ENCODE measurements around the gene INTS13. TPM values are rescaled to one million over a fixed set of nuclear protein-coding genes. Genes with fewer than 3 reads are reported as not detected.

INTS13 gene
- total and polyA plus RNA-seq, 4 donors: 12.4 to 21.8 (median 17.9) TPM

DNA sequence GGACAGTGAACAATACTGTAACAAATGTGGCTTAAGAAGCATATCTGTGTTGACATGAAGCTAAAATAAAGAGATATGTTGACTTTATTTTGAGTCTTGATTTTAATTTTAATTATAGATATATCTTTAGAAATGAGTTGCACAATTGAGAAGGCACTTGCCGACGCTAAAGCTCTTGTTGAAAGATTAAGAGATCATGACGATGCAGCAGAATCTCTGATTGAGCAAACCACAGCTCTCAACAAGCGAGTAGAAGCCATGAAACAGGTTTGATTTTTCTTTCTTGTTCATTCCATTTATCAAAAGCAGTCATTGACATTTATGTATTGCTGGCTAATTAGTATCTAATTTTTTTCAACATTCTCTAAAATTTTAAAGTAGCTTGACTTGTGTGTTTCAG, 16.2 kb upstream of the INTS13 start:
- peaks cover 0 to 3% (median 0%) of the 10 kb centered on the region in 5 donors for H3K4me1 ChIP-seq (ENCODE audit: control insufficient read depth in 5 of 5, insufficient read depth in 5 of 5, low read length in 5 of 5)
- H3K9ac ChIP-seq (ENCODE audit: insufficient read depth in 1 of 2, low read length in 2 of 2): no peak overlapping the region
- peaks cover 6 to 10% (median 9%) of the 10 kb centered on the region in 4 donors for H3K36me3 ChIP-seq (ENCODE audit: control insufficient read depth in 4 of 4, insufficient read depth in 4 of 4, low read length in 4 of 4)
- TF ChIP-seq, protein P1, sequence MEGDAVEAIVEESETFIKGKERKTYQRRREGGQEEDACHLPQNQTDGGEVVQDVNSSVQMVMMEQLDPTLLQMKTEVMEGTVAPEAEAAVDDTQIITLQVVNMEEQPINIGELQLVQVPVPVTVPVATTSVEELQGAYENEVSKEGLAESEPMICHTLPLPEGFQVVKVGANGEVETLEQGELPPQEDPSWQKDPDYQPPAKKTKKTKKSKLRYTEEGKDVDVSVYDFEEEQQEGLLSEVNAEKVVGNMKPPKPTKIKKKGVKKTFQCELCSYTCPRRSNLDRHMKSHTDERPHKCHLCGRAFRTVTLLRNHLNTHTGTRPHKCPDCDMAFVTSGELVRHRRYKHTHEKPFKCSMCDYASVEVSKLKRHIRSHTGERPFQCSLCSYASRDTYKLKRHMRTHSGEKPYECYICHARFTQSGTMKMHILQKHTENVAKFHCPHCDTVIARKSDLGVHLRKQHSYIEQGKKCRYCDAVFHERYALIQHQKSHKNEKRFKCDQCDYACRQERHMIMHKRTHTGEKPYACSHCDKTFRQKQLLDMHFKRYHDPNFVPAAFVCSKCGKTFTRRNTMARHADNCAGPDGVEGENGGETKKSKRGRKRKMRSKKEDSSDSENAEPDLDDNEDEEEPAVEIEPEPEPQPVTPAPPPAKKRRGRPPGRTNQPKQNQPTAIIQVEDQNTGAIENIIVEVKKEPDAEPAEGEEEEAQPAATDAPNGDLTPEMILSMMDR (IDR thresholded peaks at IDR 0.05; ENCODE audit: control extremely low read depth, extremely low read depth): no peak
- no peak overlapping the region for H3K4me3 ChIP-seq
- ATAC-seq (ENCODE audit: insufficient read depth, low FRiP score): no peak
- H3K27ac ChIP-seq (ENCODE audit: low read depth in 1 of 2, low read length in 1 of 2): no peak overlapping the region
- H3K27me3 ChIP-seq (ENCODE audit: control insufficient read depth in 3 of 3, insufficient read depth in 3 of 3, low read length in 2 of 3): no peaks in the 10 kb centered on the region
- WGBS, 2 donors: 35 to 42% methylated on average over 4 of the region's 4 CpGs
- H3K9me3 ChIP-seq (ENCODE audit: control insufficient read depth in 4 of 4, insufficient read depth in 3 of 4, low read length in 3 of 4): peaks cover 0 to 2% (median 0%) of the 10 kb centered on the region in 4 donors
- no peak for DNase-seq

DNA sequence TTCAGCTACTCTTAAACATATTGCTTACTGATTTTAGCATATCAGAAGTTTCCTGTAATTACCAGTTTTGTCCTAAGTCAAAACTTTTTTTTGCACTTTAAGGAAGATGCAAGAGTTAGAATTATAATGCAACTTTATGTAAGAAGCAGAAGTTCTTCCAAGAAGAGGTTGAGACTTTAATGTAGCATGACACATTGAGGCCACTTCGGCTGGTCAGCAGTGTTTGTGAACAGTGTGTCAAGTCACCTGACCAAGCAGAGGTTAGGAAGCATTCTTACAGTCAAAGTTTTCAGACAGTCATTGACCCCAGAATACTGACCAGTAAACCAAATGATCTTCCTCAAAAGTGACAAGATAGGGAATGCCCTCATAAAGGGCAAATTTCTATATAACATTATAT, 15.7 kb upstream of the INTS13 start:
- peak; percentile 83 for ATAC-seq (ENCODE audit: insufficient read depth, low FRiP score)
- no peak overlapping the region for H3K27ac ChIP-seq (ENCODE audit: low read depth in 1 of 2, low read length in 1 of 2)

DNA sequence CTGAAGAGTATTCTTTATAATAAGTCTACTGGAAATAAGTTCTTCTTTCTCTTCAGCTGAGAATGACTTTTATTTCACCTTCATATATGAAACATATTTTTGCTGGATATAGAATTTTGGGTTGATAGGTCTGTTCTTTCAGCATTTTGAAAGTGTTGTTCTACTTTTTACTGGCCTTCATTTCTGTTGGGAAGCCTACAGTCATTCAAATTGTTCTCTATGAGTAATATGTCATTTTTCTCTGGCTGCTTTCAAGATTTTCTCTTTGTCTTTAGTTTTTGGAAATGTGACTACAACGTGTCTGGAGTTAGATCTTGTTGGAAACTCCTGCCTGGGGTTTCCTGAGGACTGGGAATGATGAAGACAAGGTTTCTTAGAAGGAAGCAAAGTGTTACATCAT, 10.5 kb upstream of the INTS13 start:
- Histone ChIP-seq H3K9me3 (ENCODE audit: control insufficient read depth in 4 of 4, insufficient read depth in 3 of 4, low read length in 3 of 4) (peaks cover 0 to 2% (median 1%) of the 10 kb centered on the region in 4 donors), H3K27ac (ENCODE audit: low read depth in 1 of 2, low read length in 1 of 2) (no peak overlapping the region), H3K4me3 (no peak overlapping the region), H3K4me1 (ENCODE audit: control insufficient read depth in 5 of 5, insufficient read depth in 5 of 5, low read length in 5 of 5) (no peaks in the 10 kb centered on the region), H3K36me3 (ENCODE audit: control insufficient read depth in 4 of 4, insufficient read depth in 4 of 4, low read length in 4 of 4) (no peaks in the 10 kb centered on the region), H3K9ac (ENCODE audit: insufficient read depth in 1 of 2, low read length in 2 of 2) (no peak overlapping the region), H3K27me3 (ENCODE audit: control insufficient read depth in 3 of 3, insufficient read depth in 3 of 3, low read length in 2 of 3) (no peaks in the 10 kb centered on the region)
- WGBS, 2 donors: 79 to 89% methylated on average over 1 of the region's 1 CpG
- TF ChIP-seq, protein P1 (IDR thresholded peaks at IDR 0.05; ENCODE audit: control extremely low read depth, extremely low read depth): no peak
- no peak for ATAC-seq (ENCODE audit: insufficient read depth, low FRiP score)
- no peak for DNase-seq

More for the DNA sequence above, 15.7 kb upstream of the INTS13 start:
- Histone ChIP-seq H3K27me3 (ENCODE audit: control insufficient read depth in 3 of 3, insufficient read depth in 3 of 3, low read length in 2 of 3) (no peaks in the 10 kb centered on the region), H3K36me3 (ENCODE audit: control insufficient read depth in 4 of 4, insufficient read depth in 4 of 4, low read length in 4 of 4) (peaks cover 6 to 10% (median 9%) of the 10 kb centered on the region in 4 donors), H3K9ac (ENCODE audit: insufficient read depth in 1 of 2, low read length in 2 of 2) (no peak overlapping the region), H3K9me3 (ENCODE audit: control insufficient read depth in 4 of 4, insufficient read depth in 3 of 4, low read length in 3 of 4) (peaks cover 0 to 2% (median 0%) of the 10 kb centered on the region in 4 donors), H3K4me1 (ENCODE audit: control insufficient read depth in 5 of 5, insufficient read depth in 5 of 5, low read length in 5 of 5) (peaks cover 0 to 3% (median 0%) of the 10 kb centered on the region in 5 donors), H3K4me3 (no peak overlapping the region)
- 33 to 38% methylated on average over 1 of the region's 1 CpG for WGBS, 2 donors
- TF ChIP-seq, protein P1 (IDR thresholded peaks at IDR 0.05; ENCODE audit: control extremely low read depth, extremely low read depth): no peak
- peak in 1 of 3 donors; percentile 7 for DNase-seq

DNA sequence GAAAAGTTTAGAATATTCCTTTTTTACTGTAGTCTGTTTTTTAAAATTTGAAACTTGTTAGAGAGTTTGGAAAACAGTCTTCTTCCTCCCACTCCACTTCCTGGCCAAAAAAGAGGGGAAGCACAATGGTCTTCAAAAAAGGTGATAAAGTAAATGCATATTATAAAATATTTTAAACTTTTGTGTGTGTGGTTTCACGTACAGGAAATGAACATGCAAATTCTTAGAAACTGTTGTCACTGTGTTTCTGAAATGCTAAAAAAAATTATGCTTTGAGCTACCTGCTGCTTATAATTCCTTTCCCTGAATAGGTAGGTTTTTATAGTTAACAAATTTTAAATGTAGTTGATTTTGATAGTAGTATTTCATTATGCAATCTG, 3.4 kb upstream of the INTS13 start:
- H3K27ac ChIP-seq (ENCODE audit: low read depth in 1 of 2, low read length in 1 of 2): no peak overlapping the region
- DNase-seq: no peak
- H3K9me3 ChIP-seq (ENCODE audit: control insufficient read depth in 4 of 4, insufficient read depth in 3 of 4, low read length in 3 of 4): no peaks in the 10 kb centered on the region
- peaks cover 0 to 24% (median 4%) of the 10 kb centered on the region in 5 donors for H3K4me1 ChIP-seq (ENCODE audit: control insufficient read depth in 5 of 5, insufficient read depth in 5 of 5, low read length in 5 of 5)
- H3K9ac ChIP-seq (ENCODE audit: insufficient read depth in 1 of 2, low read length in 2 of 2): no peak overlapping the region
- H3K36me3 ChIP-seq (ENCODE audit: control insufficient read depth in 4 of 4, insufficient read depth in 4 of 4, low read length in 4 of 4): peaks cover 0 to 3% (median 0%) of the 10 kb centered on the region in 4 donors
- no peaks in the 10 kb centered on the region for H3K27me3 ChIP-seq (ENCODE audit: control insufficient read depth in 3 of 3, insufficient read depth in 3 of 3, low read length in 2 of 3)
- ATAC-seq (ENCODE audit: insufficient read depth, low FRiP score): no peak
- no peak overlapping the region for H3K4me3 ChIP-seq
- TF ChIP-seq, protein P1 (IDR thresholded peaks at IDR 0.05; ENCODE audit: control extremely low read depth, extremely low read depth): no peak
- 33 to 39% methylated on average over 1 of the region's 1 CpG for WGBS, 2 donors

Measured in lung (tissue), 12 donors.